Measurements from ENCODE around the gene ABHD2. TPM values are rescaled to one million over a fixed set of nuclear protein-coding genes. Genes with fewer than 3 reads are reported as not detected.

The ABHD2 gene
- total RNA-seq, 1 donor from 2014 or later, result 50.5 TPM

GRCh38 chr15:89123181-89123525 is 34.9 kb downstream of the ABHD2 start:
- H3K27ac Mint-ChIP-seq (ENCODE audit: unreplicated experiment), result no peak overlapping the region
- H3K4me3 Mint-ChIP-seq (ENCODE audit: unreplicated experiment), result no peak overlapping the region
- TF ChIP-seq CTCF (IDR thresholded peaks at IDR 0.05), result no peak
- peaks cover 3% of the 10 kb centered on the region for H3K36me3 Mint-ChIP-seq (ENCODE audit: low read depth)
- peaks cover 70% of the 10 kb centered on the region for H3K4me1 Mint-ChIP-seq (ENCODE audit: low read depth)
- H3K27me3 Mint-ChIP-seq (ENCODE audit: low read depth), result no peaks in the 10 kb centered on the region
- H3K9me3 Mint-ChIP-seq (ENCODE audit: low read depth), result no peaks in the 10 kb centered on the region
- no peak for DNase-seq (ENCODE audit: low spot score)

GRCh38 chr15:89125088-89125826 is 37.0 kb downstream of the ABHD2 start:
- no peak overlapping the region for H3K4me3 Mint-ChIP-seq (ENCODE audit: unreplicated experiment)
- no peaks in the 10 kb centered on the region for H3K9me3 Mint-ChIP-seq (ENCODE audit: low read depth)

GRCh38 chr15:89126009-89126408 is 37.8 kb downstream of the ABHD2 start:
- no peaks in the 10 kb centered on the region for H3K27me3 Mint-ChIP-seq (ENCODE audit: low read depth)
- H3K36me3 Mint-ChIP-seq (ENCODE audit: low read depth), result peaks cover 5% of the 10 kb centered on the region
- H3K4me1 Mint-ChIP-seq (ENCODE audit: low read depth), result peaks cover 41% of the 10 kb centered on the region

More at GRCh38 chr15:89125088-89125826, 37.0 kb downstream of the ABHD2 start:
- Mint-ChIP-seq H3K27ac (ENCODE audit: unreplicated experiment) (peak overlapping the region; percentile 52), H3K4me1 (ENCODE audit: low read depth) (peaks cover 49% of the 10 kb centered on the region), H3K27me3 (ENCODE audit: low read depth) (no peaks in the 10 kb centered on the region), H3K36me3 (ENCODE audit: low read depth) (peaks cover 3% of the 10 kb centered on the region)
- TF ChIP-seq CTCF (IDR thresholded peaks at IDR 0.05), result no peak
- DNase-seq (ENCODE audit: low spot score), result no peak

GRCh38 chr15:89127054-89127702 is 38.9 kb downstream of the ABHD2 start:
- Mint-ChIP-seq H3K4me1 (ENCODE audit: low read depth) (peaks cover 32% of the 10 kb centered on the region), H3K27ac (ENCODE audit: unreplicated experiment) (no peak overlapping the region), H3K36me3 (ENCODE audit: low read depth) (peaks cover 9% of the 10 kb centered on the region), H3K9me3 (ENCODE audit: low read depth) (no peaks in the 10 kb centered on the region), H3K27me3 (ENCODE audit: low read depth) (no peaks in the 10 kb centered on the region), H3K4me3 (ENCODE audit: unreplicated experiment) (no peak overlapping the region)
- no peak for DNase-seq (ENCODE audit: low spot score)
- peak; percentile 15 for TF ChIP-seq CTCF (IDR thresholded peaks at IDR 0.05)

More at GRCh38 chr15:89126009-89126408, 37.8 kb downstream of the ABHD2 start:
- no peak for DNase-seq (ENCODE audit: low spot score)
- peak overlapping the region; percentile 25 for H3K27ac Mint-ChIP-seq (ENCODE audit: unreplicated experiment)
- H3K9me3 Mint-ChIP-seq (ENCODE audit: low read depth), result no peaks in the 10 kb centered on the region
- no peak overlapping the region for H3K4me3 Mint-ChIP-seq (ENCODE audit: unreplicated experiment)
- no peak for TF ChIP-seq CTCF (IDR thresholded peaks at IDR 0.05)

GRCh38 chr15:89128320-89129122 is 40.3 kb downstream of the ABHD2 start:
- Mint-ChIP-seq H3K36me3 (ENCODE audit: low read depth) (peaks cover 9% of the 10 kb centered on the region), H3K4me1 (ENCODE audit: low read depth) (peaks cover 28% of the 10 kb centered on the region), H3K9me3 (ENCODE audit: low read depth) (no peaks in the 10 kb centered on the region), H3K27me3 (ENCODE audit: low read depth) (no peaks in the 10 kb centered on the region), H3K4me3 (ENCODE audit: unreplicated experiment) (no peak overlapping the region), H3K27ac (ENCODE audit: unreplicated experiment) (no peak overlapping the region)
- no peak for TF ChIP-seq CTCF (IDR thresholded peaks at IDR 0.05)
- DNase-seq (ENCODE audit: low spot score), result no peak

Measured in chondrocyte (in vitro differentiated cells).